GM13977 (cell line): ENCODE measurements around the gene SOS2.

Experiments
- DNase-seq: peaks from one replicate; pipeline ENCODE4 v3.0.0; 2012; ENCODE audit warnings: low spot score
- in situ Hi-C: fragments of 300-500 bp; cut with MboI; formaldehyde crosslinking; loops from one replicate; pipeline ENCODE4 v1.12.0; 2022; ENCODE audit warnings: low sequenced_read_pairs, low pct_unique_long_range_greater_than_20kb, mixed read lengths, inconsistent platforms; ENCODE audit not compliant: unreplicated experiment
- TF ChIP-seq, protein P1 (sequence below): IDR thresholded peaks from 2 replicates; pipeline ENCODE4 v1.5.1; 2012; ENCODE audit warnings: mild to moderate bottlenecking, control low read depth; ENCODE audit not compliant: insufficient read depth; ENCODE audit errors: extremely low read depth, missing control alignments

Gene SOS2

DNA sequence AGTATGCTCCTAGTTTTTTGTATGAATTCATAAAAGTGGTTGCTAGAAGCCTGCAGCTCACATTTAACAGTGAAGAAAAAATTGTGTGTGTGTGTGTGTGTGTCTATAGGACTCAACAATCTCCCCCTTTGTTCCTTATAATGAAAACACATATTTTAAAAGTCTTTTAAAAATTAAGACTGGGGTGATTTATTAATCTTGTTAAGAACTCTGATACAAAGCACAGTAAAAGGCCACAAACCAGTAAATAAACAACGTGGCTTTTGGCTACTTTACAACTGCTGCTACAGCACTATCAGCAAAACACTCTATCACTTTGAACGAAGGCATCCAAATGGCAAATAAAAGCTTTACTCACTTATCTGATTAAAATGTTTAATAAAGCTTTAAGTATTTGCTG lies 114.4 kb downstream of the SOS2 start:
- in situ Hi-C loops: loop anchor here (10.0 to 25.0 kb wide), 2 partner anchors 408 to 480 kb away; partner anchors contain the start of gene DNAAF2
- DNase-seq: no peak
- TF ChIP-seq, protein P1, sequence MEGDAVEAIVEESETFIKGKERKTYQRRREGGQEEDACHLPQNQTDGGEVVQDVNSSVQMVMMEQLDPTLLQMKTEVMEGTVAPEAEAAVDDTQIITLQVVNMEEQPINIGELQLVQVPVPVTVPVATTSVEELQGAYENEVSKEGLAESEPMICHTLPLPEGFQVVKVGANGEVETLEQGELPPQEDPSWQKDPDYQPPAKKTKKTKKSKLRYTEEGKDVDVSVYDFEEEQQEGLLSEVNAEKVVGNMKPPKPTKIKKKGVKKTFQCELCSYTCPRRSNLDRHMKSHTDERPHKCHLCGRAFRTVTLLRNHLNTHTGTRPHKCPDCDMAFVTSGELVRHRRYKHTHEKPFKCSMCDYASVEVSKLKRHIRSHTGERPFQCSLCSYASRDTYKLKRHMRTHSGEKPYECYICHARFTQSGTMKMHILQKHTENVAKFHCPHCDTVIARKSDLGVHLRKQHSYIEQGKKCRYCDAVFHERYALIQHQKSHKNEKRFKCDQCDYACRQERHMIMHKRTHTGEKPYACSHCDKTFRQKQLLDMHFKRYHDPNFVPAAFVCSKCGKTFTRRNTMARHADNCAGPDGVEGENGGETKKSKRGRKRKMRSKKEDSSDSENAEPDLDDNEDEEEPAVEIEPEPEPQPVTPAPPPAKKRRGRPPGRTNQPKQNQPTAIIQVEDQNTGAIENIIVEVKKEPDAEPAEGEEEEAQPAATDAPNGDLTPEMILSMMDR: no peak

DNA sequence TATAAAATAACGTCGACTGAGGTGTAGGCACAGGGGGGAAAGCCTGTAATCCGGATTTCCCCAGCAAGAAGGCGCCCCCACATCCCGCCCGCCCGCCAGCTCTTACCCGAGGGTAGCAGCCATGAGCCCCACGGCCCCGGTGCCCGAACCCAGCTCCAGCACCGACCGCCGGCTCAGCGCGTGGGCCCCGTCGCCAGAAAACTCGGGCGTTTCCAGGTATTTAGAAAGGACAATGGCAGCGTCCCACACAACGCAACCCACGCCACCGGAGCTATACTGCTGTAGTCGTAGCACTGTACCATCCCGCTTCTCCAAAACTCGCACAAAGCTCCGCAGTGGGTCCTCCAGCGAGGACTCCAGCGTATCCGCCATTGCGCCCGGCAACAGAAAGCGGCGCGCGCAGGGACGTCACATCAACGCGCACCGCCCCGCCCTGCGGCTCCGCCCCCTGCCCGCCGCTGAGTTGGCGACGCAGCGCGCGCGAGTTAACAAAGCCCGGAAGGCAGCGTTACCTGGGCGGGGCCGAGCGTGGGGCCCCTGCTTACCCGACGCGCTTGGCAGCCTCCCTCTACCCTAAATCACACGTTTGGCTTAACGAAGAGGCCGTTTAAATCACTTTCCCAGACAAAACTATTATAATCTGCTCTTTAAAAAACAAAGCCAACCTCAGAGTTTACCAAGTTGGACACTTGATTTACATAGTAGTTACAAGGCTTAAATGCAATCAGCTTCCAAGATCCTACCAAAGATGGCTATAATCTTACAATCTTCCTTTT lies 115.0 kb downstream of the SOS2 start, which contains the start of gene VCPKMT:
Gene VCPKMT (minus strand): TSS at position 392 of the 776 bp plus-strand sequence. CDS start 20 bp downstream, at position 372.
- in situ Hi-C loops: loop anchor here (10.0 to 25.0 kb wide), 2 partner anchors 408 to 479 kb away; partner anchors contain the start of gene DNAAF2
- peak; percentile 92 for DNase-seq

DNA sequence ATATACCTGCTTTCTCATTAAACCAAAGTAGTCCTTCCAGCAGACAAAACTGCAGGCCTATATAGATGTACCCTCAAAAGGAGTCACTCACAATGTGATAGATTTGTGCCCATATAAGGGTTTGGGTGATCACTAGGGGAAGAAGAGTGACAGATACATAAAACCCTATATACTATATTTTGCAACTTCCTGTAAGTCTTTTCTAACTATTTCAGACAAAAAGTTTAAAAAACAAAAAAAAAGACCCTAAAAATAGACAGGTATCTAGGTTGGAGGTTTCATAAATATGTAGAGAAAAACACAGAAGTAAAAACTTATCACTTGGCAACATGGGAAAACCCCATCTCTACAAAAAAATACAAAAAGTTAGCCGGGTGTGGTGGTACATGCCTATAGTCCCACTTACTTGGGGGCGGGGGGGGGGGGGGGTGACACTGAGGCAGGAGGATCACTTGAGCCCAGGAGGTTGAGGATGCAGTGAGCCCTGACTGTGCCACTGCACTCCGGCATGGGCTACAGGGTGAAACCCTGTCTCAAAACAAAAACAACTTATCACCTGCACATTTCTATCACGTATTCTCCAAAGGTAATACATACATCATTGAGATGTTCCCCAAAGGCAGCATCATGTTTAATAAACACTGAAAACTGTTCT lies 117.9 kb downstream of the SOS2 start:
- in situ Hi-C loops: loop anchor here (10.0 to 25.0 kb wide), 2 partner anchors 411 to 476 kb away; partner anchors contain the start of gene DNAAF2
- TF ChIP-seq, protein P1: no peak
- peak; percentile 37 for DNase-seq

More for the DNA sequence above, 115.0 kb downstream of the SOS2 start, which contains the start of gene VCPKMT:
- TF ChIP-seq, protein P1: no peak

DNA sequence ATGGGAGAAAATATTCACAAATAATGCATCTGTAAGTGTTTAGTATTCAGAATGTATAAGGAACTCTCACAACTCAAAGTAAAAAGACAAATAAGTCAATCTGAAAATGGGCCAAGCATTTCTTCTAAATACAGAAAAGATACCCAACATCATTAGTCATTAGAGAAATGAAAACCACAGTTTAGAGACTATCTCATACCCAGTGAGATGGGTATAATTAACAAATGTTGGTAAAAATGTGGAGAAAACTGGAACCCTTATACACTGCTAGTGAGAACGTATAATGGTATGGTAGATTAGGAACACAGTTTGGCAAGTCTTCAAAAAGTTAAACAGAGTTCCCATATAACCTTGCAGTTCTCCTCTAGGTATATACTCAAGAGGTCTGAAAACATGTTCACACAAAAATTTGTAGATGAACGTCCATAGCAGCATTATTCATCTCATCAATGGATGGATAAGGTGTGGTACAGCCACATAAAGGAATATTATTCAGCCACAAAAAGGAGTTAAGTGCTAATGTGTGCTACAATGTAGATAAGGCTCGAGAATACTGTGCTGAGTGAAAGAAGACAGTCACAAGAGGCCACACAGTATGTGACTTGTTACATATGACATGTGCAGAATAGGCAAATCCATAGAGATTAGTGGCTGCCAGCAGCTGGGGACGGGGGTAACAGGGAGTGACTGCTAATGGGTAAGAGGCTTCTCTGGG lies 120.9 kb downstream of the SOS2 start:
- in situ Hi-C loops: loop anchor here (10.0 to 25.0 kb wide), 2 partner anchors 414 to 473 kb away; partner anchors contain the start of gene DNAAF2
- no peak for DNase-seq
- TF ChIP-seq, protein P1: no peak

DNA sequence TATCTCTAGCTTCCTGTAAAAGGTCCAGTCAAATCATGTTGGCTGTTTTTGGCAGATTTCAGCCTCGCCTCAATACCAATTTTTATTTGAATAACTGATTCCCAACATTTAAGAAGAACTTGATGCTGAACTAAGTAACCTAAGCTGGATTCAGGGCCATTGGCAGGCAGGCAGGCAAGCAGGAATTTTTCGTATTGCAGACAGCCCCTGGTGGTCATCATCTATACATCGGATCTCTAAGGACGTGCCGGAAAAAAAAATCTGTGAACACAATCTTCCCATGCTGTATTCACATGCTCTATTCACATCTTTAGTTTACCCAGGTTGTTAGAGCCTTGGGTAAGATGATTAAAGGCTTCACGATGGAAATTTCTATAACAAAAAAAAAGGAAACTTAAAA lies 122.0 kb downstream of the SOS2 start:
- DNase-seq: no peak
- TF ChIP-seq, protein P1: no peak
- in situ Hi-C loops: loop anchor here (25.0 kb wide), 1 partner anchor 472 kb away; the partner anchor contains the start of gene DNAAF2

DNA sequence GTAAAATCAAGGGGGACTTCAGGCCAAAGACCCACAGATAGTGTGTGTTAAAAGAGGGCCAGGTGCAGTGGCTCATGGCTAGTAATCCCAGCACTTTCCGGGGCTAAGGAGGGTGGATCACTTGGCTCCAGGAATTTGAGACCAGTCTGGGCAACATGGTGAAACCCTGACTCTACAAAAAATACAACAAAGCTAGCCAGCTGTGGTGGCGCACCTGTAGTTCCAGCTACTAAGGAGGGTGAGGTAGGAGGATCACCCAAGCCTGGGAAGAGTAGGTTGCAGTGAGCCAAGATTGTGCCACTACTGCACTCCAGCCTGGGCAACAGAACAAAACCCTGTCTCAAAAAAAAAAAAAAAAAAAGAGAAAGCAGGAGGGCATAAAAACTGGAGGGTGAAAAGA lies 123.5 kb downstream of the SOS2 start:
- no peak for DNase-seq
- TF ChIP-seq, protein P1: no peak
- in situ Hi-C loops: loop anchor here (25.0 kb wide), 1 partner anchor 471 kb away; the partner anchor contains the start of gene DNAAF2
